WTC11 (cell line): ENCODE data around the gene TRAP1.

Experiments used
- ATF3 ChIP-seq: sonication (generic); formaldehyde crosslinking; conservative IDR thresholded peaks from 2 replicates; pipeline ENCODE4 v1.8.1; 2022; ENCODE audit warnings: mild to moderate bottlenecking, missing genetic modification reagents
- CTCF ChIP-seq: fragments of 200-600 bp; IDR thresholded peaks from 2 replicates; pipeline ENCODE4 v1.8.0; 2022; ENCODE audit warnings: antibody characterized with exemption
- MAX ChIP-seq: sonication (generic); formaldehyde crosslinking; IDR thresholded peaks from 2 replicates; pipeline ENCODE4 v1.8.0; 2022; ENCODE audit warnings: mild to moderate bottlenecking, missing genetic modification reagents
- MXD4 ChIP-seq: fragments of 250-450 bp; sonication (Bioruptor Pico); IDR thresholded peaks from 2 replicates; pipeline ENCODE4 v1.8.0; 2021; ENCODE audit warnings: mild to moderate bottlenecking, moderate library complexity, borderline replicate concordance
- PRDM15 ChIP-seq: sonication (generic); formaldehyde crosslinking; IDR thresholded peaks from 2 replicates; pipeline ENCODE4 v1.8.0; 2022; ENCODE audit warnings: missing genetic modification reagents
- ZNF232 ChIP-seq: sonication (generic); formaldehyde crosslinking; IDR thresholded peaks from 2 replicates; pipeline ENCODE4 v1.8.0; 2022; ENCODE audit warnings: mild to moderate bottlenecking, missing genetic modification reagents
- ZNF317 ChIP-seq: sonication (generic); formaldehyde crosslinking; IDR thresholded peaks from 2 replicates; pipeline ENCODE4 v1.8.1; 2023; ENCODE audit warnings: low read depth, mild to moderate bottlenecking, moderate library complexity, missing genetic modification reagents, borderline replicate concordance

DNA sequence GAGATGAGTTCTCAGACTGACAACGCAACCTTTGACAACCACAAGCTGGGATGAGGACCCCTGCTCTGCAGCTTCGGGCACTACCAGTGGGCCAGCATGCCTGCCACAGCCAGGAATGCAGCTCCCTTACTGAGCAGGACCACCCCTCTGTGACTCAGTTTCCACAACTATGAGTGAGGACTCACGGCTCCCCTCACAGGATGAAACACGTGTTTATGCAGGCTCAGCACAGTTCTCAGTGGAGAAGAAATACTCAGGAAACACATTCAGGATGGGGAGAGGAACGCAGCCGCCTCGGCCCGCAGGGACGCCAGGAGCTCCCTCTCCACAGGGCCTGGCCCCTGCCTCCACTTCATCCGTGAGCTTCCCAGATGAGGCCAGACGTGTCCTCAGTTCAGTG is 48.7 kb downstream of the TRAP1 start:
- TF ChIP-seq MXD4: no peak
- no peak for TF ChIP-seq ZNF317 (CRISPR knock-in tag)
- no peak for TF ChIP-seq CTCF
- no peak for TF ChIP-seq ZNF232 (CRISPR knock-in tag)
- no peak for TF ChIP-seq PRDM15 (CRISPR knock-in tag)
- no peak for TF ChIP-seq MAX (CRISPR knock-in tag)
- no peak for TF ChIP-seq ATF3 (CRISPR knock-in tag)
